HG03571 (cell line): ENCODE data around the gene SNTG2.
"Not testable (repeated sequence)": the region's sequence is repeated elsewhere in the genome, so short reads cannot be mapped to it uniquely, and the experiment has no call there.

Experiments used
- ATAC-seq: cut with Tn5 transposase; IDR thresholded peaks from one replicate; pipeline ENCODE4 v1.9.1; 2021; ENCODE audit not compliant: unreplicated experiment

SNTG2 gene

GRCh38 chr2:1227274-1227900 is 276.7 kb downstream of the SNTG2 start:
- no peak for ATAC-seq

- not testable (repeated sequence) for ATAC-seq
These were observed 278.9 kb downstream of the SNTG2 start for GRCh38 chr2:1229596-1229995.

- ATAC-seq = no peak
These were observed 279.7 kb downstream of the SNTG2 start for GRCh38 chr2:1230155-1230893.

- ATAC-seq = no peak
These were observed 280.9 kb downstream of the SNTG2 start for GRCh38 chr2:1231466-1232063.

GRCh38 chr2:1233281-1233680 is 282.6 kb downstream of the SNTG2 start:
- ATAC-seq = no peak

- no peak for ATAC-seq
These were observed 284.2 kb downstream of the SNTG2 start for GRCh38 chr2:1234731-1235308.

GRCh38 chr2:1235806-1236205 is 285.2 kb downstream of the SNTG2 start:
- ATAC-seq = no peak

GRCh38 chr2:1236606-1237005 is 286.0 kb downstream of the SNTG2 start:
- no peak for ATAC-seq

- ATAC-seq = no peak
These were observed 287.1 kb downstream of the SNTG2 start for GRCh38 chr2:1237783-1238182.

GRCh38 chr2:1238598-1239138 is 288.0 kb downstream of the SNTG2 start:
- no peak for ATAC-seq

GRCh38 chr2:1245193-1245592 is 294.5 kb downstream of the SNTG2 start:
- ATAC-seq = no peak

GRCh38 chr2:1246239-1246638 is 295.6 kb downstream of the SNTG2 start:
- no peak for ATAC-seq

GRCh38 chr2:1246991-1247390 is 296.3 kb downstream of the SNTG2 start:
- no peak for ATAC-seq

GRCh38 chr2:1248187-1248586 is 297.5 kb downstream of the SNTG2 start:
- no peak for ATAC-seq

- ATAC-seq = no peak
These were observed 299.4 kb downstream of the SNTG2 start for GRCh38 chr2:1249897-1250687.

- no peak for ATAC-seq
These were observed 300.9 kb downstream of the SNTG2 start for GRCh38 chr2:1251520-1251919.

GRCh38 chr2:1253629-1254028 is 303.0 kb downstream of the SNTG2 start:
- ATAC-seq = no peak

GRCh38 chr2:1254662-1255343 is 304.2 kb downstream of the SNTG2 start:
- no peak for ATAC-seq

GRCh38 chr2:1256632-1257324 is 306.1 kb downstream of the SNTG2 start:
- ATAC-seq = no peak

- ATAC-seq = no peak
These were observed 306.7 kb downstream of the SNTG2 start for GRCh38 chr2:1257334-1257733.
